H1 (cell line): ENCODE results near the gene STYXL1. TPM values are rescaled to one million over a fixed set of nuclear protein-coding genes. Genes with fewer than 3 reads are reported as not detected.

ENCODE experiments used
- CTCF ChIA-PET: fragments of 300-600 bp; sonication (Branson Sonifier 250); formaldehyde crosslinking; loops from one replicate; lab custom pipeline; 2021; ENCODE audit not compliant: partially characterized antibody; lab: Charles Lee
- POLR2A ChIA-PET: fragments of 300-600 bp; sonication (Branson Sonifier 250); formaldehyde crosslinking; loops from one replicate; lab custom pipeline; 2021; ENCODE audit warnings: inconsistent platforms; ENCODE audit not compliant: partially characterized antibody; lab: Charles Lee
- DNase-seq, 2 experiments: peaks; one replicate each; pipeline versions ENCODE4 v3.0.0 to v3.0.0-alpha.2; 2010 to 2022; ENCODE audit warnings: low spot score in 2 of 2, low read depth in 1 of 2, mixed read lengths in 1 of 2
- FAIRE-seq: peaks from 2 replicates; lab custom pipeline; 2011; peaks lifted over from hg19 to GRCh38; lab: Jason Lieb, UNC
- H2AFZ ChIP-seq: 2 replicates; pipeline ENCODE4 v1.8.1; 2012; ENCODE audit warnings: low read length, inconsistent platforms
- H2AK5ac ChIP-seq: 2 replicates; pipeline ENCODE4 v1.6.1; 2013; ENCODE audit warnings: low read depth, low read length
- H2BK120ac ChIP-seq: replicated peaks from 2 replicates; pipeline ENCODE3; 2013; ENCODE audit warnings: low read depth, low read length, inconsistent platforms
- H2BK12ac ChIP-seq: 2 replicates; pipeline ENCODE4 v1.6.1; 2013; ENCODE audit warnings: low read depth, low read length
- H2BK15ac ChIP-seq: 2 replicates; pipeline ENCODE4 v1.6.1; 2013; ENCODE audit warnings: low read length
- H2BK20ac ChIP-seq: 2 replicates; pipeline ENCODE4 v1.6.1; 2013; ENCODE audit warnings: low read length
- H2BK5ac ChIP-seq: 2 replicates; pipeline ENCODE4 v1.6.1; 2013; ENCODE audit warnings: low read depth, low read length
- H3K14ac ChIP-seq: 2 replicates; pipeline ENCODE4 v1.6.1; 2013; ENCODE audit warnings: inconsistent platforms; ENCODE audit not compliant: insufficient read length
- H3K18ac ChIP-seq: 2 replicates; pipeline ENCODE4 v1.6.1; 2013; ENCODE audit warnings: low read length; ENCODE audit errors: extremely low read depth
- H3K23ac ChIP-seq: 2 replicates; pipeline ENCODE4 v1.6.1; 2013; ENCODE audit warnings: inconsistent platforms; ENCODE audit not compliant: insufficient read length
- H3K23me2 ChIP-seq: 2 replicates; pipeline ENCODE4 v1.6.1; 2013; ENCODE audit warnings: low read depth, low read length
- H3K27ac ChIP-seq: 2 replicates; pipeline ENCODE4 v1.6.1; 2011; ENCODE audit warnings: low read depth, low read length, inconsistent platforms
- H3K27me3 ChIP-seq, 4 experiments: replicated peaks in 1 of 4; 1 replicate in 1 of 4; 2 replicates in 3 of 4; pipeline versions ENCODE4 v1.6.1 to v1.8.1; 2011 to 2013; ENCODE audit warnings: low read length in 3 of 4, mild to moderate bottlenecking in 3 of 4, inconsistent platforms in 2 of 4, mixed read lengths in 2 of 4, moderate library complexity in 1 of 4; ENCODE audit not compliant: control insufficient read depth in 3 of 4, insufficient read depth in 3 of 4; ENCODE audit errors: extremely low read depth in 1 of 4
- H3K36me3 ChIP-seq, 4 experiments: 2 replicates each; pipeline versions ENCODE4 v1.6.1 to v1.8.1; 2011 to 2013; ENCODE audit warnings: mild to moderate bottlenecking in 4 of 4, low read length in 3 of 4, moderate library complexity in 2 of 4, control low read depth in 1 of 4, inconsistent platforms in 1 of 4; ENCODE audit not compliant: insufficient read depth in 4 of 4, control insufficient read depth in 2 of 4
- H3K4ac ChIP-seq: replicated peaks from 2 replicates; pipeline ENCODE3; 2013; ENCODE audit warnings: low read length, low read depth, mixed read lengths, inconsistent platforms; ENCODE audit not compliant: insufficient read length
- H3K4me1 ChIP-seq, 4 experiments: replicated peaks in 1 of 4; 1 replicate in 1 of 4; 2 replicates in 3 of 4; pipeline versions ENCODE4 v1.6.1 to v1.8.1; 2011 to 2013; ENCODE audit warnings: low read length in 3 of 4, inconsistent platforms in 2 of 4, mixed read lengths in 1 of 4; ENCODE audit not compliant: insufficient read depth in 4 of 4, control insufficient read depth in 3 of 4
- H3K4me2 ChIP-seq, 2 experiments: 2 replicates each; pipeline versions ENCODE4 v1.6.1 to v1.8.1; 2011 to 2013; ENCODE audit warnings: low read depth in 2 of 2, low read length in 2 of 2, control low read depth in 1 of 2, inconsistent platforms in 1 of 2, mild to moderate bottlenecking in 1 of 2; ENCODE audit not compliant: insufficient read depth in 1 of 2
- H3K4me3 ChIP-seq, 4 experiments: fragments of 200-600, 300-600 bp in 1 of 4; sonication (generic), shearing (Covaris generic), sonication (Bioruptor Twin) in 1 of 4; 2 replicates each; pipeline versions ENCODE4 v1.5.1 to v1.8.1; 2011 to 2016; ENCODE audit warnings: low read length in 4 of 4, low read depth in 3 of 4, control low read depth in 2 of 4, inconsistent platforms in 2 of 4, mild to moderate bottlenecking in 2 of 4, mixed read lengths in 1 of 4, moderate library complexity in 1 of 4; ENCODE audit not compliant: insufficient read depth in 2 of 4; ENCODE audit errors: extremely low read depth in 1 of 4
- H3K56ac ChIP-seq: replicated peaks from 2 replicates; pipeline ENCODE3; 2013; ENCODE audit warnings: low read depth, mild to moderate bottlenecking, mixed read lengths, low read length, inconsistent platforms; ENCODE audit not compliant: insufficient read length
- H3K79me1 ChIP-seq: 2 replicates; pipeline ENCODE4 v1.6.1; 2013; ENCODE audit warnings: low read depth, low read length, control low read depth
- H3K79me2 ChIP-seq, 2 experiments: 2 replicates each; pipeline versions ENCODE4 v1.6.1 to v1.8.1; 2012 to 2013; ENCODE audit warnings: low read length in 2 of 2, mild to moderate bottlenecking in 2 of 2, inconsistent platforms in 1 of 2; ENCODE audit not compliant: insufficient read depth in 2 of 2, control insufficient read depth in 1 of 2
- H3K9ac ChIP-seq, 4 experiments: replicated peaks in 1 of 4; 1 replicate in 1 of 4; 2 replicates in 3 of 4; pipeline versions ENCODE4 v1.6.1 to v1.8.1; 2011 to 2013; ENCODE audit warnings: low read depth in 3 of 4, low read length in 3 of 4, control low read depth in 2 of 4, mild to moderate bottlenecking in 2 of 4, moderate library complexity in 2 of 4, inconsistent platforms in 1 of 4; ENCODE audit errors: extremely low read depth in 1 of 4
- H3K9me3 ChIP-seq, 2 experiments: 2 replicates each; pipeline versions ENCODE4 v1.6.1 to v1.8.1; 2012 to 2013; ENCODE audit warnings: mild to moderate bottlenecking in 2 of 2, moderate library complexity in 2 of 2, control low read depth in 1 of 2, inconsistent platforms in 1 of 2, low read depth in 1 of 2, low read length in 1 of 2, mixed read lengths in 1 of 2; ENCODE audit not compliant: insufficient read depth in 2 of 2
- H4K20me1 ChIP-seq, 2 experiments: replicated peaks in 1 of 2; 2 replicates each; pipeline versions ENCODE3 to v1.8.1; 2011 to 2013; ENCODE audit warnings: inconsistent platforms in 2 of 2, low read length in 2 of 2, mild to moderate bottlenecking in 1 of 2; ENCODE audit not compliant: insufficient read depth in 2 of 2, control insufficient read depth in 1 of 2
- H4K5ac ChIP-seq: 2 replicates; pipeline ENCODE4 v1.6.1; 2013; ENCODE audit warnings: low read length, low read depth, mixed read lengths, inconsistent platforms; ENCODE audit not compliant: insufficient read length
- H4K8ac ChIP-seq: 2 replicates; pipeline ENCODE4 v1.8.0; 2013; ENCODE audit warnings: mild to moderate bottlenecking, moderate library complexity, low read length, inconsistent platforms; ENCODE audit not compliant: insufficient read depth; ENCODE audit errors: extremely low read depth
- H4K91ac ChIP-seq: replicated peaks from 2 replicates; pipeline ENCODE3; 2013; ENCODE audit warnings: low read length, mixed read lengths, inconsistent platforms; ENCODE audit not compliant: insufficient read length
- POLR2AphosphoS5 ChIP-seq: IDR thresholded peaks from 2 replicates; pipeline ENCODE4 v1.6.1; 2011; ENCODE audit warnings: low read depth, low read length
- YY1 ChIP-seq: IDR thresholded peaks from 2 replicates; pipeline ENCODE4 v1.6.1; 2011; ENCODE audit warnings: low read depth, mild to moderate bottlenecking, low read length
- WGBS, 2 experiments: shearing (Covaris generic) in 1 of 2; methylation state at CpG; one replicate each; pipeline versions ENCODE4 v1.1.6 to v1.1.7; 2013 to 2015; ENCODE audit warnings: low lambda C conversion rate in 2 of 2, mixed read lengths in 2 of 2, inconsistent platforms in 1 of 2, low coverage in 1 of 2, missing lambda C conversion rate in 1 of 2; ENCODE audit not compliant: insufficient replicate concordance in 2 of 2, insufficient coverage in 1 of 2, insufficient read length in 1 of 2; ENCODE audit errors: extremely low coverage in 1 of 2, missing lambda C conversion rate in 1 of 2; 5-methylcytosine and 5-hydroxymethylcytosine counted together
- polyA plus RNA-seq, 7 experiments: library from polyadenylated mRNA; depleted of rRNA in 3 of 7; stranded (reverse) in 5 of 7; unstranded in 2 of 7; fragments of >200 nt in 5 of 7; fragments of 200-250 nt in 2 of 7; gene quantifications; 1 replicate in 5 of 7; 2 replicates in 1 of 7; 4 replicates in 1 of 7; pipeline versions ENCODE4 v1.2.1 to v1.2.3, GENCODE V29; 2011 to 2013; ENCODE audit warnings: missing spikeins in 2 of 7, mixed read lengths in 2 of 7
- total RNA-seq: library from RNA; stranded (reverse); fragmentation: NEBNext Ultra II Directional; extraction: Animal tissue kit (Norgen Biotek cat#: 25700); gene quantifications from 2 replicates; pipeline ENCODE4 v1.2.1, GENCODE V29; 2021

STYXL1 gene
- total and polyA plus RNA-seq, 2 of the 8 experiments (the other 6 are each of a cell fraction or from before 2014, with no cell fraction given): 32.3 to 53.9 TPM

- Histone ChIP-seq H4K8ac (no peak overlapping the region), H3K18ac (no peak overlapping the region; the same call in 1 of the 2 replicates), H2BK12ac (no peak overlapping the region), H3K23me2 (peaks cover 2% of the 10 kb centered on the region; the same call in 1 of the 2 replicates), H4K5ac (no peak overlapping the region), H3K79me1 (0 out of 2 replicates have a peak, but pooled peaks cover 2% of the 10 kb centered on the region), H2BK15ac (no peak overlapping the region), H3K14ac (no peak overlapping the region), H3K9me3 (no peaks in the 10 kb centered on the region), H3K9ac (no peak overlapping the region), H3K4me3 (no peak overlapping the region), H3K23ac (no peak overlapping the region), H2BK120ac (no peak overlapping the region), H3K4ac (no peak overlapping the region), H3K56ac (no peak overlapping the region), H3K36me3 (peaks cover 5 to 38% (median 21%) of the 10 kb centered on the region in 4 experiments; a peak in 7 of 8 replicates), H4K20me1 (peaks cover 0 to 2% of the 10 kb centered on the region in 2 experiments), H3K4me2 (no peak overlapping the region), H2BK20ac (no peak overlapping the region), H3K79me2 (no peaks in the 10 kb centered on the region), H3K27ac (no peak overlapping the region; the same call in 1 of the 2 replicates), H2AK5ac (no peak overlapping the region), H2AFZ (no peak overlapping the region), H2BK5ac (no peak overlapping the region; the same call in 1 of the 2 replicates), H4K91ac (no peak overlapping the region), H3K4me1 (peaks cover 0 to 18% (median 9%) of the 10 kb centered on the region in 4 experiments; a peak in 5 of 7 replicates), H3K27me3 (no peaks in the 10 kb centered on the region)
- no peak for FAIRE-seq
- WGBS, 2 experiments: 95% methylated on average over 19 of the region's 30 CpGs; no CpG with 5 or more reads in 1 of the 2 experiments
- DNase-seq: peak in 1 of 2 experiments; percentile 47
- POLR2A ChIA-PET: interaction anchor here (1.0 kb wide), 1 partner anchor 20 kb away, joined by 3 read pairs; no protein-coding TSS in a partner anchor
- no peak for TF ChIP-seq YY1
- TF ChIP-seq POLR2AphosphoS5: peak; percentile 4; the same call in 1 of the 2 replicates
- CTCF ChIA-PET: no interaction called here
Observed at GRCh38 chr7:75987805-75988567, 59.8 kb downstream of the STYXL1 start.
